WTC11 (cell line): ENCODE measurements around the gene FYN. TPM values are rescaled to one million over a fixed set of nuclear protein-coding genes. Genes with fewer than 3 reads are reported as not detected.

Experiments
- ATAC-seq: fragments of 200-7000 bp; cut with Tn5 transposase; 2 replicates; pipeline ENCODE4 v1.10.0; 2021; ENCODE audit warnings: mild to moderate bottlenecking, moderate library complexity
- CTCF ChIA-PET: fragments of 300-600 bp; sonication (Branson Sonifier 250); formaldehyde crosslinking; loops from one replicate; lab custom pipeline; 2021; ENCODE audit warnings: antibody characterized with exemption; lab: Charles Lee
- POLR2A ChIA-PET: fragments of 350-600 bp; sonication (Branson Sonifier 250); formaldehyde crosslinking; loops from one replicate; lab custom pipeline; 2021; ENCODE audit warnings: antibody characterized with exemption; lab: Charles Lee
- DNase-seq: peaks from one replicate; pipeline ENCODE4 v3.0.0; 2021; ENCODE audit warnings: low spot score
- H3K27ac Mint-ChIP-seq: 2 replicates; pipeline ENCODE4 v1.8.0; 2021; ENCODE audit warnings: mixed read lengths
- H3K27me3 Mint-ChIP-seq: 2 replicates; pipeline ENCODE4 v1.8.0; 2021; ENCODE audit warnings: low read depth, mild to moderate bottlenecking, moderate library complexity, mixed read lengths
- H3K36me3 Mint-ChIP-seq: 2 replicates; pipeline ENCODE4 v1.8.0; 2021; ENCODE audit warnings: mixed read lengths
- H3K4me1 Mint-ChIP-seq: 2 replicates; pipeline ENCODE4 v1.8.0; 2022; ENCODE audit warnings: mixed read lengths
- H3K4me3 Mint-ChIP-seq: 2 replicates; pipeline ENCODE4 v1.8.0; 2021; ENCODE audit warnings: mild to moderate bottlenecking, moderate library complexity, mixed read lengths
- H3K9me3 Mint-ChIP-seq: 2 replicates; pipeline ENCODE4 v1.8.0; 2021; ENCODE audit warnings: mixed read lengths
- ERG ChIP-seq: fragments of 250-450 bp; sonication (Bioruptor Pico); IDR thresholded peaks from 2 replicates; pipeline ENCODE4 v1.8.0; 2021; ENCODE audit warnings: mild to moderate bottlenecking
- FOXJ3 ChIP-seq: sonication (generic); formaldehyde crosslinking; IDR thresholded peaks from 2 replicates; pipeline ENCODE4 v1.9.0; 2021; ENCODE audit warnings: missing genetic modification reagents, mild to moderate bottlenecking, borderline replicate concordance
- HMGXB4 ChIP-seq: sonication (generic); formaldehyde crosslinking; IDR thresholded peaks from 2 replicates; pipeline ENCODE4 v1.8.1; 2023; ENCODE audit warnings: mild to moderate bottlenecking, moderate library complexity, missing genetic modification reagents
- KAT7 ChIP-seq: sonication (generic); formaldehyde crosslinking; IDR thresholded peaks from 2 replicates; pipeline ENCODE4 v1.8.1; 2023; ENCODE audit warnings: missing genetic modification reagents, mild to moderate bottlenecking, borderline replicate concordance
- MAX ChIP-seq: sonication (generic); formaldehyde crosslinking; IDR thresholded peaks from 2 replicates; pipeline ENCODE4 v1.8.0; 2022; ENCODE audit warnings: mild to moderate bottlenecking, missing genetic modification reagents
- MYBL2 ChIP-seq: sonication (generic); formaldehyde crosslinking; IDR thresholded peaks from 2 replicates; pipeline ENCODE4 v1.8.1; 2023; ENCODE audit warnings: mild to moderate bottlenecking, moderate library complexity, missing genetic modification reagents
- PREB ChIP-seq: sonication (generic); formaldehyde crosslinking; IDR thresholded peaks from 2 replicates; pipeline ENCODE4 v1.8.1; 2022; ENCODE audit warnings: mild to moderate bottlenecking, missing genetic modification reagents, moderate library complexity, borderline replicate concordance
- SMAD3 ChIP-seq: sonication (generic); formaldehyde crosslinking; IDR thresholded peaks from 2 replicates; pipeline ENCODE4 v1.8.0; 2022; ENCODE audit warnings: missing genetic modification reagents, mild to moderate bottlenecking, borderline replicate concordance
- USF1 ChIP-seq: sonication (generic); formaldehyde crosslinking; IDR thresholded peaks from 2 replicates; pipeline ENCODE4 v1.8.0; 2022; ENCODE audit warnings: mild to moderate bottlenecking, missing genetic modification reagents
- ZBTB21 ChIP-seq: sonication (generic); formaldehyde crosslinking; IDR thresholded peaks from 2 replicates; pipeline ENCODE4 v1.8.1; 2023; ENCODE audit warnings: mild to moderate bottlenecking, missing genetic modification reagents, borderline replicate concordance
- ZNF121 ChIP-seq: sonication (generic); formaldehyde crosslinking; IDR thresholded peaks from 2 replicates; pipeline ENCODE4 v1.8.0; 2023; ENCODE audit warnings: missing genetic modification reagents
- ZNF138 ChIP-seq: sonication (generic); formaldehyde crosslinking; conservative IDR thresholded peaks from 2 replicates; pipeline ENCODE4 v1.8.1; 2022; ENCODE audit warnings: mild to moderate bottlenecking, moderate library complexity, missing genetic modification reagents
- ZNF232 ChIP-seq: sonication (generic); formaldehyde crosslinking; IDR thresholded peaks from 2 replicates; pipeline ENCODE4 v1.8.0; 2022; ENCODE audit warnings: mild to moderate bottlenecking, missing genetic modification reagents
- ZNF263 ChIP-seq: sonication (generic); formaldehyde crosslinking; IDR thresholded peaks from 2 replicates; pipeline ENCODE4 v1.8.1; 2022; ENCODE audit warnings: low read depth, mild to moderate bottlenecking, moderate library complexity, missing genetic modification reagents
- ZNF416 ChIP-seq: fragments of 250-450 bp; sonication (Bioruptor Pico); IDR thresholded peaks from 2 replicates; pipeline ENCODE4 v1.9.0; 2021; ENCODE audit warnings: mild to moderate bottlenecking, inconsistent platforms
- ZNF423 ChIP-seq: fragments of 250-450 bp; sonication (Bioruptor Pico); IDR thresholded peaks from 2 replicates; pipeline ENCODE4 v2.1.2; 2022; ENCODE audit warnings: mild to moderate bottlenecking, moderate library complexity
- total RNA-seq: library from RNA; stranded (reverse); gene quantifications from 3 replicates; pipeline ENCODE4 v1.2.3, GENCODE V29; 2021
- TF ChIP-seq, protein P1 (sequence below): fragments of 250-450 bp; sonication (Bioruptor Pico); conservative IDR thresholded peaks from 2 replicates; pipeline ENCODE4 v1.9.0; 2021; ENCODE audit warnings: mild to moderate bottlenecking
- TF ChIP-seq, protein P2 (sequence below): fragments of 250-450 bp; sonication (Bioruptor Pico); IDR thresholded peaks from 2 replicates; pipeline ENCODE4 v2.1.2; 2022; ENCODE audit warnings: mild to moderate bottlenecking, moderate library complexity
- TF ChIP-seq, protein P3 (sequence below): sonication (generic); formaldehyde crosslinking; IDR thresholded peaks from 2 replicates; pipeline ENCODE4 v1.8.1; 2022; ENCODE audit warnings: low read depth, mild to moderate bottlenecking, moderate library complexity, missing genetic modification reagents, borderline replicate concordance
- TF ChIP-seq, protein P4 (sequence below): sonication (generic); formaldehyde crosslinking; IDR thresholded peaks from 2 replicates; pipeline ENCODE4 v1.8.1; 2023; ENCODE audit warnings: mild to moderate bottlenecking, missing genetic modification reagents, borderline replicate concordance

The FYN gene
- total RNA-seq, 1 experiment from 2014 or later = 63.9 TPM

GRCh38 chr6:111679126-111679858, 194.0 kb downstream of the FYN start (continued):
- no peak for TF ChIP-seq SMAD3 (CRISPR knock-in tag)
- no peak for TF ChIP-seq HMGXB4 (CRISPR knock-in tag)
- TF ChIP-seq ZNF263 (CRISPR knock-in tag) = no peak
- TF ChIP-seq KAT7 (CRISPR knock-in tag) = no peak
- TF ChIP-seq, protein P1, sequence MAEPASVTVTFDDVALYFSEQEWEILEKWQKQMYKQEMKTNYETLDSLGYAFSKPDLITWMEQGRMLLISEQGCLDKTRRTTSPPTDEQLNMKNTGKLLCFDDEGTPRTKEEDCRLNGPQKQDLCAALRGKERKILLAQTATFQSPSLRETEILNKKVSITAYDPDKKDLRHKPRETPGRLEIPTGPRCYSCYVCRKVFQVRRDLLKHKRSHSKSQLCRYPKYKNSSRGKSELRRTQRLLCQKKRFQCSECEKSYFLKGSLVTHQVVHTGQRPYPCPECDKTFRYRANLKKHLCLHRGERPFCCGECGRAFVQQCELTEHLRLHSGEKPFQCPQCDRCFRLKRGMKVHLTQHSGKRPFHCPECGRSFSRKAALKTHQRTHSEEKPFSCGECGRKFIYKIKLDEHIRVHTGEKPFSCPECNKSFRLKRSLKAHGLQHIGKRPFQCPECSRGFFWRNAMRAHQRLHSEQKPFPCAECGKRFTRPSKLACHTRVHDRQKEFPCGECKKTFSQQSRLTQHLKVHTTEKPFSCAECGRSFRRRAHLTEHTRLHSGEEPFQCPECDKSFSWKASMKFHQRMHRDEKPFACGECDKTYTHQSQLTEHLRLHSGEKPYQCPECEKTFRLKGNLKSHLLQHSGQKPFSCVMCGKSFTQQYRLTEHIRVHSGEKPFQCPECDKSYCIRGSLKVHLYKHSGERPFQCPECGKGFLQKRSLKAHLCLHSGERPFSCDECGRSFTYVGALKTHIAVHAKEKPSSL (CRISPR knock-in tag) = no peak
- TF ChIP-seq PREB (CRISPR knock-in tag) = no peak
- TF ChIP-seq USF1 (CRISPR knock-in tag) = no peak
- no peak for TF ChIP-seq ZNF416
- TF ChIP-seq ZBTB21 = no peak

DNA sequence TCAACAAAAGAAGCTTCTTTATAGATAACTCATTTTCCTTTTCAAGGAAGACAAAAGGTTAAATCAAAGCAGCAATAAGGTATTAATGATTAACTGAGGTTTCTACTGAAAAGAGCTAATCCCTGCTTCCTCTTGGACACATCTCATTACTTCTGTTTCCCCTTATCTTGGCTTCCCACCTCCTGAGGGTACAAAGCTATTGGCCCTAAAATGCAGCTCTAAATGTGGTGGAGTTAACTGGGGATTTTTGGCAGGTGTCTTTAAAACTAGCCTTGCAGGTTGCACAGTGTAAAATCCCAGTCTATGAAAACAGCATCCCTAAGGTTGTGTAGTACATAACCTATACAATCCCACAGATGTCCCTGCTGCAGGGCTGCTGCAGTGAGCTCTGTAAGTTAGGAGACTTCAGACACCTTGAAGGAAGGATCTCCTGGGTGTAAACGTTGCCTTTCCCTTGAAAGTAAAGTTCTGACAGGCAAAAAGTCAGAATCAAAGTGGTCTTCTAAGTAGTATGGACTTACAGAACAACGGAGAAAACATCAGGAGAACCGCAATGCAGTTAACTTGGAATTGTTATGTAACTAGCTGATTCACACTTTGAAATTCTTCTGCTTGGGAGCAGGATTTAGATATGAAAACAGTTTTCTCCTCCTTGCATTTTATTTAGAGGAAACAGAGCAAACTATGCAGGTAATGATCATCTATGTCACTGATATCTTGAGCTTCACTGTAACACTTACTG, 195.8 kb downstream of the FYN start:
- no peak overlapping the region for H3K4me3 Mint-ChIP-seq
- POLR2A ChIA-PET = interaction anchor here (0.7 kb wide), 1 partner anchor 268 kb away, joined by 3 read pairs; no protein-coding TSS in a partner anchor
- no peaks in the 10 kb centered on the region for H3K36me3 Mint-ChIP-seq
- H3K27ac Mint-ChIP-seq = no peak overlapping the region
- CTCF ChIA-PET = interaction anchor here (1.1 to 2.2 kb wide), 3 partner anchors 9 to 366 kb away, joined by 3 to 7 read pairs (median 5); no protein-coding TSS in a partner anchor
- ATAC-seq (no peak; the same call in 1 of the 2 replicates), DNase-seq (no peak)
- no peaks in the 10 kb centered on the region for H3K27me3 Mint-ChIP-seq
- peaks cover 36% of the 10 kb centered on the region for H3K4me1 Mint-ChIP-seq
- H3K9me3 Mint-ChIP-seq = no peaks in the 10 kb centered on the region
- no peak for TF ChIP-seq ERG (CRISPR knock-in tag)
- no peak for TF ChIP-seq ZNF138 (CRISPR knock-in tag)
- TF ChIP-seq, protein P2, sequence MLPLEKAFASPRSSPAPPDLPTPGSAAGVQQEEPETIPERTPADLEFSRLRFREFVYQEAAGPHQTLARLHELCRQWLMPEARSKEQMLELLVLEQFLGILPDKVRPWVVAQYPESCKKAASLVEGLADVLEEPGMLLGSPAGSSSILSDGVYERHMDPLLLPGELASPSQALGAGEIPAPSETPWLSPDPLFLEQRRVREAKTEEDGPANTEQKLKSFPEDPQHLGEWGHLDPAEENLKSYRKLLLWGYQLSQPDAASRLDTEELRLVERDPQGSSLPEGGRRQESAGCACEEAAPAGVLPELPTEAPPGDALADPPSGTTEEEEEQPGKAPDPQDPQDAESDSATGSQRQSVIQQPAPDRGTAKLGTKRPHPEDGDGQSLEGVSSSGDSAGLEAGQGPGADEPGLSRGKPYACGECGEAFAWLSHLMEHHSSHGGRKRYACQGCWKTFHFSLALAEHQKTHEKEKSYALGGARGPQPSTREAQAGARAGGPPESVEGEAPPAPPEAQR (CRISPR knock-in tag) = no peak
- TF ChIP-seq ZNF232 (CRISPR knock-in tag) = no peak
- no peak for TF ChIP-seq ZNF423 (CRISPR knock-in tag)
- TF ChIP-seq ZNF121 (CRISPR knock-in tag) = no peak
- TF ChIP-seq MAX (CRISPR knock-in tag) = no peak
- no peak for TF ChIP-seq FOXJ3
- TF ChIP-seq, protein P3, sequence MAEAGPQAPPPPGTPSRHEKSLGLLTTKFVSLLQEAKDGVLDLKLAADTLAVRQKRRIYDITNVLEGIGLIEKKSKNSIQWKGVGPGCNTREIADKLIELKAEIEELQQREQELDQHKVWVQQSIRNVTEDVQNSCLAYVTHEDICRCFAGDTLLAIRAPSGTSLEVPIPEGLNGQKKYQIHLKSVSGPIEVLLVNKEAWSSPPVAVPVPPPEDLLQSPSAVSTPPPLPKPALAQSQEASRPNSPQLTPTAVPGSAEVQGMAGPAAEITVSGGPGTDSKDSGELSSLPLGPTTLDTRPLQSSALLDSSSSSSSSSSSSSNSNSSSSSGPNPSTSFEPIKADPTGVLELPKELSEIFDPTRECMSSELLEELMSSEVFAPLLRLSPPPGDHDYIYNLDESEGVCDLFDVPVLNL (CRISPR knock-in tag) = no peak
- TF ChIP-seq MYBL2 (CRISPR knock-in tag) = no peak
- TF ChIP-seq, protein P4, sequence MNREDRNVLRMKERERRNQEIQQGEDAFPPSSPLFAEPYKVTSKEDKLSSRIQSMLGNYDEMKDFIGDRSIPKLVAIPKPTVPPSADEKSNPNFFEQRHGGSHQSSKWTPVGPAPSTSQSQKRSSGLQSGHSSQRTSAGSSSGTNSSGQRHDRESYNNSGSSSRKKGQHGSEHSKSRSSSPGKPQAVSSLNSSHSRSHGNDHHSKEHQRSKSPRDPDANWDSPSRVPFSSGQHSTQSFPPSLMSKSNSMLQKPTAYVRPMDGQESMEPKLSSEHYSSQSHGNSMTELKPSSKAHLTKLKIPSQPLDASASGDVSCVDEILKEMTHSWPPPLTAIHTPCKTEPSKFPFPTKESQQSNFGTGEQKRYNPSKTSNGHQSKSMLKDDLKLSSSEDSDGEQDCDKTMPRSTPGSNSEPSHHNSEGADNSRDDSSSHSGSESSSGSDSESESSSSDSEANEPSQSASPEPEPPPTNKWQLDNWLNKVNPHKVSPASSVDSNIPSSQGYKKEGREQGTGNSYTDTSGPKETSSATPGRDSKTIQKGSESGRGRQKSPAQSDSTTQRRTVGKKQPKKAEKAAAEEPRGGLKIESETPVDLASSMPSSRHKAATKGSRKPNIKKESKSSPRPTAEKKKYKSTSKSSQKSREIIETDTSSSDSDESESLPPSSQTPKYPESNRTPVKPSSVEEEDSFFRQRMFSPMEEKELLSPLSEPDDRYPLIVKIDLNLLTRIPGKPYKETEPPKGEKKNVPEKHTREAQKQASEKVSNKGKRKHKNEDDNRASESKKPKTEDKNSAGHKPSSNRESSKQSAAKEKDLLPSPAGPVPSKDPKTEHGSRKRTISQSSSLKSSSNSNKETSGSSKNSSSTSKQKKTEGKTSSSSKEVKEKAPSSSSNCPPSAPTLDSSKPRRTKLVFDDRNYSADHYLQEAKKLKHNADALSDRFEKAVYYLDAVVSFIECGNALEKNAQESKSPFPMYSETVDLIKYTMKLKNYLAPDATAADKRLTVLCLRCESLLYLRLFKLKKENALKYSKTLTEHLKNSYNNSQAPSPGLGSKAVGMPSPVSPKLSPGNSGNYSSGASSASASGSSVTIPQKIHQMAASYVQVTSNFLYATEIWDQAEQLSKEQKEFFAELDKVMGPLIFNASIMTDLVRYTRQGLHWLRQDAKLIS (CRISPR knock-in tag) = no peak
